Measurements from ENCODE around the gene GRK7. TPM values are rescaled to one million over a fixed set of nuclear protein-coding genes. Genes with fewer than 3 reads are reported as not detected.

Gene GRK7
- total RNA-seq, 1 donor from 2014 or later: not detected

GRCh38 chr3:141764045-141764444, 837 bp downstream of the GRK7 start:
- H3K4me3 Mint-ChIP-seq: no peak overlapping the region
- TF ChIP-seq CTCF (IDR thresholded peaks at IDR 0.05; ENCODE audit: unreplicated experiment): no peak

GRCh38 chr3:141764465-141764864, 1.3 kb downstream of the GRK7 start:
- DNase-seq (ENCODE audit: low spot score in 2 of 2, unreplicated experiment in 2 of 2): no peak
- Mint-ChIP-seq H3K27ac (no peak overlapping the region), H3K9me3 (no peaks in the 10 kb centered on the region), H3K36me3 (no peaks in the 10 kb centered on the region), H3K27me3 (ENCODE audit: low read depth) (no peaks in the 10 kb centered on the region), H3K4me1 (no peaks in the 10 kb centered on the region), H3K4me3 (no peak overlapping the region)
- TF ChIP-seq CTCF (IDR thresholded peaks at IDR 0.05; ENCODE audit: unreplicated experiment): no peak

More at GRCh38 chr3:141764045-141764444, 837 bp downstream of the GRK7 start:
- no peaks in the 10 kb centered on the region for H3K36me3 Mint-ChIP-seq
- no peak overlapping the region for H3K27ac Mint-ChIP-seq
- H3K27me3 Mint-ChIP-seq (ENCODE audit: low read depth): no peaks in the 10 kb centered on the region
- DNase-seq (ENCODE audit: low spot score in 2 of 2, unreplicated experiment in 2 of 2): no peak
- no peaks in the 10 kb centered on the region for H3K4me1 Mint-ChIP-seq
- H3K9me3 Mint-ChIP-seq: no peaks in the 10 kb centered on the region

DNA sequence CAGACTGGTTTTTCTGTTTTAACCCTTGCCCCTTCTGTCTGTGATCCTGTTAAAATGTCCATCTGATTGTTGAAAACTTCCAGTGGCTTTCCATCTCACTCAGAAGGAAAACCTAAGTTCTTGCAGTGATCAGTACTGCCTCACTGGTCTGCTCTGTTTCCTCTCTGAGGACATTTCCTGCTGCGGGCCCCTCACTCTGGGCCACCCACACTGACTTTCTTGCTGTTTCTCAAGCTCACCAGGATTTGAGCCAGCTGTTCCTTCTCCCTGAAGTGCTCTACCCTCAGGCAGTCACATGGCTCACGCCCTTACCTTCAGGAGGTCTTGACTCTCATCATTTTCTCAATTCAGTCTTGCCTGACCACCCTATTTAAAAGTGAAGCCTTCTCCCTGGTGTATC, 1.8 kb downstream of the GRK7 start:
- Mint-ChIP-seq H3K27ac (no peak overlapping the region), H3K4me1 (no peaks in the 10 kb centered on the region), H3K4me3 (no peak overlapping the region), H3K36me3 (no peaks in the 10 kb centered on the region), H3K27me3 (ENCODE audit: low read depth) (no peaks in the 10 kb centered on the region), H3K9me3 (no peaks in the 10 kb centered on the region)
- DNase-seq (ENCODE audit: low spot score in 2 of 2, unreplicated experiment in 2 of 2): no peak
- TF ChIP-seq CTCF (IDR thresholded peaks at IDR 0.05; ENCODE audit: unreplicated experiment): no peak

DNA sequence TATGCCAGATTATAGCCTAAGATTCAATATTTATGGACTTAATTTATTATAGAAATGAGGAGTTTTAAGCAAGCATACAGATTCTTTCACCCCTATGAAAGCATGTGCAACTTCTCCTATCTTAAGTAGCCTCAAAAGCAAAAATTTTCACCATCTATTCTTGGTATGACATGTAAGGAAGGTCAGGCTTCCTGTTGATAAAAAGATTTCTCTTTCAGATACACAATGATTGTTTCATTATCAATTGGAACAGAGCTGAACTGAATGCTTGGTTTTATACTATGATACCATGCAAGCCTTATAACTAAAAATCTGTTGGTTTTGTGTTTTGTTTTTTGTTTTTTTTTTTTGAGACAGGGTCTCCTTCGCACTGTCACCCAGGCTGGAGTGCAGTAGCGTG, 3.9 kb downstream of the GRK7 start:
- Mint-ChIP-seq H3K4me1 (no peaks in the 10 kb centered on the region), H3K4me3 (no peak overlapping the region), H3K36me3 (no peaks in the 10 kb centered on the region), H3K27me3 (ENCODE audit: low read depth) (no peaks in the 10 kb centered on the region), H3K9me3 (no peaks in the 10 kb centered on the region), H3K27ac (no peak overlapping the region)
- TF ChIP-seq CTCF (IDR thresholded peaks at IDR 0.05; ENCODE audit: unreplicated experiment): no peak
- DNase-seq (ENCODE audit: low spot score in 2 of 2, unreplicated experiment in 2 of 2): no peak

- no peak for TF ChIP-seq CTCF (IDR thresholded peaks at IDR 0.05; ENCODE audit: unreplicated experiment)
- H3K9me3 Mint-ChIP-seq: no peaks in the 10 kb centered on the region
- no peak overlapping the region for H3K4me3 Mint-ChIP-seq
- no peaks in the 10 kb centered on the region for H3K4me1 Mint-ChIP-seq
- no peaks in the 10 kb centered on the region for H3K36me3 Mint-ChIP-seq
- H3K27me3 Mint-ChIP-seq (ENCODE audit: low read depth): no peaks in the 10 kb centered on the region
- H3K27ac Mint-ChIP-seq: no peak overlapping the region
- no peak for DNase-seq (ENCODE audit: low spot score in 2 of 2, unreplicated experiment in 2 of 2)
These were observed 6.2 kb downstream of the GRK7 start for GRCh38 chr3:141769221-141769894.

GRCh38 chr3:141773676-141774075, 10.5 kb downstream of the GRK7 start:
- Mint-ChIP-seq H3K4me3 (no peak overlapping the region), H3K4me1 (no peaks in the 10 kb centered on the region), H3K27ac (no peak overlapping the region), H3K27me3 (ENCODE audit: low read depth) (no peaks in the 10 kb centered on the region), H3K36me3 (no peaks in the 10 kb centered on the region), H3K9me3 (no peaks in the 10 kb centered on the region)
- TF ChIP-seq CTCF (IDR thresholded peaks at IDR 0.05; ENCODE audit: unreplicated experiment): no peak
- DNase-seq (ENCODE audit: low spot score in 2 of 2, unreplicated experiment in 2 of 2): no peak

Data from mesothelial cell of epicardium (in vitro differentiated cells).